Heart left ventricle (tissue), 16 donors: ENCODE data around the gene MTMR4. TPM values are rescaled to one million over a fixed set of nuclear protein-coding genes. Genes with fewer than 3 reads are reported as not detected.
A peak's percentile ranks its signal among the peaks of the same experiment; 100 is the strongest.

Experiments used
- ATAC-seq, 4 donors: fragments of 200-7000 bp; cut with Tn5 transposase; one replicate each; pipeline ENCODE4 v1.9.1; 2020 to 2022; ENCODE audit warnings: moderate library complexity in 4 of 4, mild to moderate bottlenecking in 3 of 4, moderate number of reproducible peaks in 1 of 4
- DNase-seq, 5 donors: peaks; one replicate each; pipeline ENCODE4 v3.0.0-alpha.2; 2020
- H3K27ac ChIP-seq, 12 donors: fragments of 200-600 bp; sonication (generic) in 4 of 12; one replicate each; pipeline versions ENCODE4 v1.5.0 to v1.8.0; 2016 to 2022; ENCODE audit warnings: mild to moderate bottlenecking in 2 of 12
- H3K27me3 ChIP-seq, 9 donors: fragments of 200-600 bp; sonication (generic) in 2 of 9; one replicate each; pipeline versions ENCODE4 v1.5.1 to v1.8.0; 2016 to 2022; ENCODE audit warnings: mild to moderate bottlenecking in 3 of 9
- H3K36me3 ChIP-seq, 9 donors: fragments of 200-600 bp; sonication (generic) in 2 of 9; one replicate each; pipeline versions ENCODE4 v1.5.0 to v1.8.0; 2018 to 2022; ENCODE audit warnings: mild to moderate bottlenecking in 2 of 9
- H3K4me1 ChIP-seq, 12 donors: fragments of 200-600 bp; sonication (generic) in 4 of 12; one replicate each; pipeline versions ENCODE4 v1.5.0 to v1.8.0; 2016 to 2022; ENCODE audit warnings: mild to moderate bottlenecking in 3 of 12
- H3K4me3 ChIP-seq, 12 donors: fragments of 200-600 bp; sonication (generic) in 4 of 12; one replicate each; pipeline versions ENCODE4 v1.5.0 to v1.8.0; 2017 to 2022; ENCODE audit warnings: mild to moderate bottlenecking in 9 of 12, moderate library complexity in 4 of 12
- H3K9me3 ChIP-seq, 12 donors: fragments of 200-600 bp; sonication (generic) in 4 of 12; one replicate each; pipeline versions ENCODE4 v1.5.0 to v1.8.0; 2016 to 2022; ENCODE audit warnings: mild to moderate bottlenecking in 1 of 12
- POLR2A ChIP-seq, 2 donors: fragments of 450-650 bp; IDR thresholded peaks; one replicate each; pipeline ENCODE4 v1.6.1; 2017; ENCODE audit warnings: antibody characterized with exemption in 2 of 2, mild to moderate bottlenecking in 2 of 2, moderate library complexity in 2 of 2
- WGBS, 4 donors: extraction: QIAGEN DNeasy Blood & Tissue Kit in 2 of 4; methylation state at CpG; one replicate each; pipeline versions ENCODE4 v1.1.5 to v1.1.7; 2013 to 2018; 5-methylcytosine and 5-hydroxymethylcytosine counted together
- intact Hi-C, 10 donors: fragments of 100-400 bp; cut with DNase I; formaldehyde crosslinking; loops; one replicate each; pipeline versions ENCODE4 v1.11.1 to v1.14.2; 2022
- polyA plus RNA-seq, 2 donors: library from polyadenylated mRNA; stranded (reverse); fragments of 200-250 nt; gene quantifications; one replicate each; pipeline ENCODE4 v1.2.3, GENCODE V29; 2013
- total RNA-seq, 9 donors: library from RNA; depleted of rRNA in 2 of 9; stranded (reverse); fragments of >200 nt in 2 of 9; fragmentation: NEBNext Ultra II Directional in 3 of 9; extraction: Animal tissue kit (Norgen Biotek cat#: 25700) in 3 of 9; gene quantifications; one replicate each; pipeline versions ENCODE4 v1.1.0 to v1.2.4, GENCODE V29; 2016 to 2023
- TF ChIP-seq, protein P1 (sequence below), 12 donors: fragments of 200-600 bp; sonication (generic) in 4 of 12; IDR thresholded peaks; one replicate each; pipeline versions ENCODE4 v1.5.0 to v1.8.0; 2018 to 2022; ENCODE audit warnings: antibody characterized with exemption in 12 of 12, mild to moderate bottlenecking in 5 of 12
- donor health status: ischemic (EF 13 %, LVEDD 7.1; RV severe dilation, severe dysfunction).
- donor health status: healthy with polysubstance abuse.
- donor health status: DM: no; HTN: yes; CAD: no.
- donor health status: DM: no; HTN: no; CAD: no.
- donor health status: ischemic (EF 25% LVEDD 6.9; RV normal size, moderate dysfunction).
- donor health status: ischemic (EF 25% LVEDD 5.7; RV mildly dilated, moderate dysfunction).
- donor health status: healthy.
- donor health status: DM: yes; HTN: yes; CAD: no.
- donor health status: ischemic (EF 35%, LVEDD 5.7; RV mildly dilated, moderate dysfunction).
- donor health status: nonischemic (EF 11% LVEDD 7.7; RV severe dilation, severe dysfunction).
- donor health status: DM: yes; HTN: yes; CAD: no.
- donor health status: PGD.
- donor health status: ischemic (EF 29% LVEDD 5.4; RV normal size, mild dysfunction).
- donor health status: nonischemic (EF 23%, LVEDD 6.1; RV moderate dilation, normal function).

The MTMR4 gene
- total and polyA plus RNA-seq, 11 donors = 9.1 to 24.9 (median 19.8) TPM

DNA sequence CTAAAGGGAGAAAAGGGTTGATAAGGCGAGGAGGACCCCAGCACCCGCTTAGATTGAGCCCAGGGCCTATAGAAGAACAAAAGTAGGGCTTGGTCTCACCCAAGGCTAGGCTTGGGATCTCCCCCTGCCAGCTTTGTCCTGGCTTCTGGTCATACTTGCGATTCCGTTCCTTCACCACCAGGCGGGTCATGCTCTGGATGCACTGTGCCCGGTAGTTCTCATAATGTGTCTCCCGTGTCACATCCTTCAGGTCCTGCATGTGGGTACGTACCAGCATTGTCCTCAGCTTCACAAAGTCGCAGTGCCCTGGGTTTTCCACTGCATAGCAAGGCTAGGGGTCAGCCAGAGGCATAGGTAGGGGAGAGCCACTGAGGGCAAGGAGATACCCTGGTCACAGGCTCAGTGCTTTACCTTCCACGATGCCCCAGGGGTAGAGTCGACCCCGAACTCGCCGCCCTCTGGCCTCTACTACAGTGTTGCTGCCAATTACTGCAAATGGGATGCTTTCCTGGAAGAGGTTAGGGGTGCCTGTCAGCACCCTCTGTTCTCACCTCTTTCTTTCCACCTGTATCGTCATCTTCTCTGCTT, 6.5 kb upstream of the MTMR4 start:
- Histone ChIP-seq H3K27ac (peak overlapping the region in 10 of 12 donors; percentile 15 to 98 (median 96)), H3K4me1 (peaks cover 5 to 55% (median 41%) of the 10 kb centered on the region in 12 donors)
- 66 to 80% (median 71%) methylated on average over 14 to 15 of the region's 15 CpGs for WGBS, 4 donors

DNA sequence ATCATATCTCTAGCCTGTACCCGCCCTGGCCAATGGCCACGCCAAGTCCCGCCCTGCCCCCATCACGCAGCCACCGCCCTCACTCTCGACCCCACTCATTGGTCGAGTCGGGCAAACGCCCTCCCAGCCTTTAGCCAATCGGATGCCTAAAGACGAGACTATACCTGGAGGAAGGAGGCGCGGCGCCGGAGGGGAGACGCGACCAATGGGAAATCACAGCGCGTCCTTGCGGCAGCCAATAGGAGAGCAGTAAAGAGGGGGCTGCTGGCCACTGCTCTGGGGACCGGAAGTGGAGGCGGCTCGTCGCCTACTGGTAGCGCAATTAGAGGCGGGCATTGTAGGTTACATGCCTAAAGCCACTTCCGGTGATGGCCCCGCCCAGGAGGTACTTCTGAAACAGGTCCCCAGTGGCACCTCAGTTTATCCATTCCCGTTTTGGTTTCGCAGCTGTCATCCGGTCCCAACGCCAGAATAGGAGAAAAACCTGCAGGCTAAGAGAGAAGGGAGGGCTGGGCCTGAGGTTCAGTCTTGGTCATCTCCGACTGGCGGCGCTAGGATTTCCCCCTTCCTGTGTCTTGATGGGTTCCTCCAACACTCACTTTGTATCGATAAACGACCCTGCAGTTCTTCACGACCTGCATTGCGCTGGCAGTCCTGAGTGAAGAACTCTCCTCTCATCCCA, 3.6 kb upstream of the MTMR4 start:
- DNase-seq (peak; percentile 100), ATAC-seq (peak; percentile 89 to 94 (median 93))
- H3K9me3 ChIP-seq = no peaks in the 10 kb centered on the region
- H3K36me3 ChIP-seq = peaks cover 0 to 31% (median 3%) of the 10 kb centered on the region in 9 donors
- peak in 1 of 2 donors; percentile 52 for TF ChIP-seq POLR2A (IDR thresholded peaks at IDR 0.05)
- TF ChIP-seq, protein P1, sequence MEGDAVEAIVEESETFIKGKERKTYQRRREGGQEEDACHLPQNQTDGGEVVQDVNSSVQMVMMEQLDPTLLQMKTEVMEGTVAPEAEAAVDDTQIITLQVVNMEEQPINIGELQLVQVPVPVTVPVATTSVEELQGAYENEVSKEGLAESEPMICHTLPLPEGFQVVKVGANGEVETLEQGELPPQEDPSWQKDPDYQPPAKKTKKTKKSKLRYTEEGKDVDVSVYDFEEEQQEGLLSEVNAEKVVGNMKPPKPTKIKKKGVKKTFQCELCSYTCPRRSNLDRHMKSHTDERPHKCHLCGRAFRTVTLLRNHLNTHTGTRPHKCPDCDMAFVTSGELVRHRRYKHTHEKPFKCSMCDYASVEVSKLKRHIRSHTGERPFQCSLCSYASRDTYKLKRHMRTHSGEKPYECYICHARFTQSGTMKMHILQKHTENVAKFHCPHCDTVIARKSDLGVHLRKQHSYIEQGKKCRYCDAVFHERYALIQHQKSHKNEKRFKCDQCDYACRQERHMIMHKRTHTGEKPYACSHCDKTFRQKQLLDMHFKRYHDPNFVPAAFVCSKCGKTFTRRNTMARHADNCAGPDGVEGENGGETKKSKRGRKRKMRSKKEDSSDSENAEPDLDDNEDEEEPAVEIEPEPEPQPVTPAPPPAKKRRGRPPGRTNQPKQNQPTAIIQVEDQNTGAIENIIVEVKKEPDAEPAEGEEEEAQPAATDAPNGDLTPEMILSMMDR (IDR thresholded peaks at IDR 0.05) = no peak
- H3K27ac ChIP-seq = peak overlapping the region; percentile 92 to 99 (median 97)
- intact Hi-C loops = loop anchor here in 9 of 10 donors (1.0 to 10.0 kb wide), 18 partner anchors 59 to 639 kb away; partner anchors contain the start of genes RAD51C (in 6 of the 9), TEX14 (in 6 of the 9), PRR11 (in 1 of the 9) and SKA2 (in 1 of the 9)
- H3K4me3 ChIP-seq = peak overlapping the region; percentile 66 to 97 (median 76)
- H3K27me3 ChIP-seq = no peaks in the 10 kb centered on the region
- 0 to 1% (median 0%) methylated on average over 31 to 39 of the region's 39 CpGs for WGBS, 4 donors
- peaks cover 5 to 65% (median 41%) of the 10 kb centered on the region in 12 donors for H3K4me1 ChIP-seq

More for the DNA sequence above, 6.5 kb upstream of the MTMR4 start:
- DNase-seq (no peak), ATAC-seq (no peak)
- TF ChIP-seq, protein P1 (IDR thresholded peaks at IDR 0.05) = peak in 8 of 12 donors; percentile 12 to 43 (median 24)
- no peak for TF ChIP-seq POLR2A (IDR thresholded peaks at IDR 0.05)
- Histone ChIP-seq H3K27me3 (no peaks in the 10 kb centered on the region), H3K4me3 (no peak overlapping the region), H3K36me3 (peaks cover 0 to 40% (median 5%) of the 10 kb centered on the region in 9 donors), H3K9me3 (no peaks in the 10 kb centered on the region)
- intact Hi-C loops = loop anchor here in 3 of 10 donors (5.0 to 10.0 kb wide), 7 partner anchors 54 to 486 kb away; no protein-coding TSS in a partner anchor

DNA sequence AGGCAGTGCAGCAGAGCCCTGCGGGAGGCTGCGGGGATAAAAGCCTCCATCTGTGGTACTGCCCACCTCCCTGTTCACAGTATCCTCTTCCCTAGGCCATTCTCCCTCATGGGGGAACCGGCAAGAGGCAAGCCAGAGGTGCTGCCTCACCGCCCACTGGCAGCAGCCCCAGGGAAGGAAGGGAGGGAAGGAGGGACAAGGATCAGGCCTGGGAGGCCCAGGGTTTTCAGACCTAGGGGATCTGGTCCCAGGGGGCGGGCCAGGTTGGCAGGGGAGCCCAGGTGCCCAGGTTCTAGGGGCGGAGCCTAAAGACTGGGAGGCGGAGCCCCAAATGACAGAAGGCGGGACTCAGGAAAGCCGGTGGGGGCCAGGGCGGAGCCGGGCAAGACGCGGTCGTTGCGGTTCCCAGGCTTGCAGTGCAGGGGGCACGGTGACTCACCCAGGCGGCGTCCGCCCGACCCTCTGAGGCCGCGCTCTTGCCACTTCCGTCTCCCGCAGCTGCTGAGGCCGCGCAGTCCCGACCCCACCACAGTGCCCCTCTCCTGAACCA, 3.0 kb upstream of the MTMR4 start:
- Histone ChIP-seq H3K4me1 (peaks cover 5 to 69% (median 42%) of the 10 kb centered on the region in 12 donors), H3K4me3 (peak overlapping the region; percentile 65 to 97 (median 76)), H3K27me3 (no peaks in the 10 kb centered on the region), H3K36me3 (peaks cover 0 to 30% (median 9%) of the 10 kb centered on the region in 9 donors), H3K27ac (peak overlapping the region; percentile 83 to 99 (median 96)), H3K9me3 (no peaks in the 10 kb centered on the region)
- WGBS, 4 donors = 1 to 2% (median 2%) methylated on average over 22 to 27 of the region's 27 CpGs
- intact Hi-C loops = loop anchor here in 8 of 10 donors (5.0 to 10.0 kb wide), 10 partner anchors 60 to 640 kb away; partner anchors contain the start of genes RAD51C (in 3 of the 8), TEX14 (in 3 of the 8), PRR11 (in 1 of the 8) and SKA2 (in 1 of the 8)
- TF ChIP-seq, protein P1 (IDR thresholded peaks at IDR 0.05) = no peak
- peak in 1 of 2 donors; percentile 39 for TF ChIP-seq POLR2A (IDR thresholded peaks at IDR 0.05)
- DNase-seq (no peak), ATAC-seq (no peak)
